ENCODE data around the gene NLRP2B. TPM values are rescaled to one million over a fixed set of nuclear protein-coding genes. Genes with fewer than 3 reads are reported as not detected.

NLRP2B gene
- polyA plus RNA-seq, 1 experiment, result not detected

DNA sequence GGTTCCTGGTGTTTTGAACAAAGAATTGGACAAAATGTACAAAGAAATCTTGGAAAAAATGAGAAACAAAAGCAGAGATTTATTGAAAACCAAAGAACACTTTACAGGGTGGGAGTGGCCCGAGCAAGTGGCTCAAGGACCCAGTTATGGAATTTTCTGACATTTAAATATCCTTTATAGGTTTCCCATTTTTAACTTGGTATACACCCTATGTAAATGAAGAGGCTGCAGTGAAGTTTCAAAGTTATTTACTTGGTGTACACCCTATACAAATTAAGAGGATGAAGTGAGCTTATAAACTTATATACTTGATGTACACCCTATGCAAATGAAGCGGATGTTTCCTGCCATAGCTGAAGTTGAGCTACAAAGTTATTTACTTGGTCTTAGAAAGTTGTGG, 4.7 kb downstream of the NLRP2B start:
- TF ChIP-seq, protein P1, sequence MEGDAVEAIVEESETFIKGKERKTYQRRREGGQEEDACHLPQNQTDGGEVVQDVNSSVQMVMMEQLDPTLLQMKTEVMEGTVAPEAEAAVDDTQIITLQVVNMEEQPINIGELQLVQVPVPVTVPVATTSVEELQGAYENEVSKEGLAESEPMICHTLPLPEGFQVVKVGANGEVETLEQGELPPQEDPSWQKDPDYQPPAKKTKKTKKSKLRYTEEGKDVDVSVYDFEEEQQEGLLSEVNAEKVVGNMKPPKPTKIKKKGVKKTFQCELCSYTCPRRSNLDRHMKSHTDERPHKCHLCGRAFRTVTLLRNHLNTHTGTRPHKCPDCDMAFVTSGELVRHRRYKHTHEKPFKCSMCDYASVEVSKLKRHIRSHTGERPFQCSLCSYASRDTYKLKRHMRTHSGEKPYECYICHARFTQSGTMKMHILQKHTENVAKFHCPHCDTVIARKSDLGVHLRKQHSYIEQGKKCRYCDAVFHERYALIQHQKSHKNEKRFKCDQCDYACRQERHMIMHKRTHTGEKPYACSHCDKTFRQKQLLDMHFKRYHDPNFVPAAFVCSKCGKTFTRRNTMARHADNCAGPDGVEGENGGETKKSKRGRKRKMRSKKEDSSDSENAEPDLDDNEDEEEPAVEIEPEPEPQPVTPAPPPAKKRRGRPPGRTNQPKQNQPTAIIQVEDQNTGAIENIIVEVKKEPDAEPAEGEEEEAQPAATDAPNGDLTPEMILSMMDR (IDR thresholded peaks at IDR 0.05; ENCODE audit: low read depth, low read length), result no peak
- peaks cover 9% of the 10 kb centered on the region; the same call in 1 of the 2 replicates for H3K9me3 ChIP-seq (ENCODE audit: control insufficient read depth, insufficient read depth, low read length)
- H3K4me3 ChIP-seq (ENCODE audit: low read depth, low read length), result no peak overlapping the region
- ChIA-PET CTCF (no interaction called here), POLR2A (no interaction called here)
- DNase-seq (ENCODE audit: low read depth, low spot score), result no peak
- H3K27ac ChIP-seq (ENCODE audit: low read depth, low read length), result no peak overlapping the region
- no peaks in the 10 kb centered on the region for H3K27me3 ChIP-seq (ENCODE audit: control insufficient read depth, insufficient read depth, low read length)

DNA sequence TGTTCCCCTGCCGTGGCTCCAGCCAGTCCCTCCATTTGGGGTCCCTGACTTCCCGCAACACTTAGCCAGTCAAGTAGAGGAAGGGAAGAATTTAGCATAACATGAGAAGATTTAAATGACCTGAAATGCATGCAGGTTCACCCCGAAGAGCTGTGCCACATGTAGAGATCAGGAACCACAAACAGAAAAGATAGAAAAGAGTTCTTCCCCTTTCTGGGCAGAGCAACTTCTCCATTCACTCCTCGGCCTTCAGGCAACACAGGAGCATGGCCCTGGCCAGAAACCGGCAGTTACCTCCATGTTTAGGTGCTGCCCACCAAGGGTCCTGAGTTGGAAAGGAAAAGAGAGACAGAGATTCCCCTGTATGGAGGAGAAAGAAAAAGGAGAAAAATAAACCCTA, 5.2 kb downstream of the NLRP2B start:
- CTCF ChIA-PET, result no interaction called here
- POLR2A ChIA-PET, result no interaction called here
- no peak for DNase-seq (ENCODE audit: low read depth, low spot score)

DNA sequence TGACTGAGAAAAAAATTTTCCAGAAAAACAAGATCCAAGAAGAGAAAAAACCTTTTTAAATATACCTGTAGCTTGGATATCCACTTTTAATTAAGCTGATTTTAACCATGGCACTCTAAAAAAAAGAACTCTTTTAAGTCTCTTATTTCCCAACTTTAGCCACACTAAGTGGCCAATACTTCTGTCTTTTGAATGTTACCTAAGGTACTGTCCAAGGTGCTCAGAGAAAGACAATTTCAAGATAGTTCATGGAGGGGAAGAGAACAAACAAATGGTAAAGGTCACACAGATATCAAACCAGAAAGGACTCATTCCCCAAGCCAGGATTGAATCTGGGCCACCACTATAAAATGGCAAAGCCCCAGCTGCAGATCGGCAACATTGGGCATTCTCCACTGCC, 10.1 kb downstream of the NLRP2B start:
- Histone ChIP-seq H3K4me3 (ENCODE audit: low read depth, low read length) (no peak overlapping the region), H3K9me3 (ENCODE audit: control insufficient read depth, insufficient read depth, low read length) (no peaks in the 10 kb centered on the region), H3K27ac (ENCODE audit: low read depth, low read length) (no peak overlapping the region), H3K27me3 (ENCODE audit: control insufficient read depth, insufficient read depth, low read length) (no peaks in the 10 kb centered on the region)
- CTCF ChIA-PET, result no interaction called here
- POLR2A ChIA-PET, result no interaction called here
- TF ChIP-seq, protein P1 (IDR thresholded peaks at IDR 0.05; ENCODE audit: low read depth, low read length), result no peak
- DNase-seq (ENCODE audit: low read depth, low spot score), result no peak

More for the DNA sequence above, 5.2 kb downstream of the NLRP2B start:
- H3K4me3 ChIP-seq (ENCODE audit: low read depth, low read length), result no peak overlapping the region
- no peak overlapping the region for H3K27ac ChIP-seq (ENCODE audit: low read depth, low read length)
- TF ChIP-seq, protein P1 (IDR thresholded peaks at IDR 0.05; ENCODE audit: low read depth, low read length), result no peak
- no peaks in the 10 kb centered on the region for H3K27me3 ChIP-seq (ENCODE audit: control insufficient read depth, insufficient read depth, low read length)
- peaks cover 9% of the 10 kb centered on the region; the same call in 1 of the 2 replicates for H3K9me3 ChIP-seq (ENCODE audit: control insufficient read depth, insufficient read depth, low read length)

DNA sequence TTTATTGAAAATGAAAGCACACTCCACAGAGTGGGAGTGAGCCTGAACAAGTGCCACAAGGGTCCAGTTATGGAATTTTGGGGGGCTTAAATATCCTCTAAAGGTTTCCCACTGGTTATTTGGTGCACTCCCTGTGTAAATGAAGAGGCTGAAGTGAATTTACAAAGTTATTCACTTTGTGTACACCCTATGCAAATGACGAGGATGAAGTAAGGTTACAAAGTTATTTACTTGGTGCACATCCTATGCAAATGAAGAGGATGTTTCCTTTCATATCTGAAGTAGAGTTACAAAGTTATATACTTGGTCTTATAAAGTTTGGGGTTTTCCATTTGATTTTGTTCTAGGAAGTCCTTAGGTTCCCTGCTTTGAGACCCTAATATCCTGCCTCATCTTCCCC, 13.1 kb downstream of the NLRP2B start:
- Histone ChIP-seq H3K4me3 (ENCODE audit: low read depth, low read length) (no peak overlapping the region), H3K27ac (ENCODE audit: low read depth, low read length) (no peak overlapping the region), H3K27me3 (ENCODE audit: control insufficient read depth, insufficient read depth, low read length) (no peaks in the 10 kb centered on the region), H3K9me3 (ENCODE audit: control insufficient read depth, insufficient read depth, low read length) (no peaks in the 10 kb centered on the region)
- TF ChIP-seq, protein P1 (IDR thresholded peaks at IDR 0.05; ENCODE audit: low read depth, low read length), result no peak
- ChIA-PET POLR2A (no interaction called here), CTCF (no interaction called here)
- no peak for DNase-seq (ENCODE audit: low read depth, low spot score)

DNA sequence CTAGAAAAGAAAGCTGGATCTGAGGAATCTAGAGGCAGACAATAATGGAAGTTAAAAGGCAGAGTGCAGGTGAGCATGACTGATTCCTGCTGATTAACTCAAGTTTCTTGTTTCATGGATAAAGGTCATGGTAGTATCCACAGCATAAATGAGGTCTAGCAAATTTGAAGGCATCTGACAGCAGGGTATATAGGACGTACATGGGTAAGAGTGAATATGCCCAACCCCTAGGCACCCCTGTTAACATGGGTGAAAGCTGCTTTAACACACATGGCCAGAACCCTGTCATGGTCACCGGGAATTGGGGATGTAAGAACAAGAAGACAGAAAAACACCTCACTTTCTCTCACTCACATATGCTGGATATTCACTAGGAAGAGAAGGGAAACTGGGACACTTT, 25.0 kb downstream of the NLRP2B start:
- H3K27ac ChIP-seq (ENCODE audit: low read depth, low read length), result no peak overlapping the region
- POLR2A ChIA-PET, result no interaction called here
- TF ChIP-seq, protein P1 (IDR thresholded peaks at IDR 0.05; ENCODE audit: low read depth, low read length), result no peak
- CTCF ChIA-PET, result no interaction called here
- no peak overlapping the region for H3K4me3 ChIP-seq (ENCODE audit: low read depth, low read length)
- no peaks in the 10 kb centered on the region for H3K27me3 ChIP-seq (ENCODE audit: control insufficient read depth, insufficient read depth, low read length)
- no peaks in the 10 kb centered on the region for H3K9me3 ChIP-seq (ENCODE audit: control insufficient read depth, insufficient read depth, low read length)
- no peak for DNase-seq (ENCODE audit: low read depth, low spot score)

Data from AG04450 (cell line).